Mammary epithelial cell (primary cell): ENCODE data around the gene TAS1R1.

ENCODE experiments used
- CTCF ChIP-seq, 2 donors: IDR thresholded peaks in 1 of 2; conservative IDR thresholded peaks in 1 of 2; 2 replicates each; pipeline ENCODE4 v1.5.1; 2011 to 2012; ENCODE audit warnings: inconsistent platforms in 2 of 2, low read length in 2 of 2, mild to moderate bottlenecking in 2 of 2, control low read depth in 1 of 2, low read depth in 1 of 2; ENCODE audit not compliant: insufficient read depth in 1 of 2; ENCODE audit errors: extremely low read depth in 1 of 2
- EZH2 ChIP-seq: IDR thresholded peaks from 2 replicates; pipeline ENCODE4 v1.6.1; 2012; ENCODE audit warnings: low read length, inconsistent platforms, borderline replicate concordance

GRCh38 chr1:6603238-6603914, 48.3 kb downstream of the TAS1R1 start:
- TF ChIP-seq CTCF (conservative IDR thresholded peaks at IDR 0.05 in 1 of 2, IDR thresholded peaks at IDR 0.05 in 1 of 2; ENCODE audit: extremely low read depth in 1 of 2, insufficient read depth in 1 of 2, low read depth in 1 of 2, low read length in 2 of 2) = no peak
- no peak for TF ChIP-seq EZH2
